WTC11 (cell line): ENCODE data around the gene TOM1L2. TPM values are rescaled to one million over a fixed set of nuclear protein-coding genes. Genes with fewer than 3 reads are reported as not detected.

ENCODE experiments used
- ATAC-seq: fragments of 200-7000 bp; cut with Tn5 transposase; 2 replicates; pipeline ENCODE4 v1.10.0; 2021; ENCODE audit warnings: mild to moderate bottlenecking, moderate library complexity
- CTCF ChIA-PET: fragments of 300-600 bp; sonication (Branson Sonifier 250); formaldehyde crosslinking; loops from one replicate; lab custom pipeline; 2021; ENCODE audit warnings: antibody characterized with exemption; lab: Charles Lee
- POLR2A ChIA-PET: fragments of 350-600 bp; sonication (Branson Sonifier 250); formaldehyde crosslinking; loops from one replicate; lab custom pipeline; 2021; ENCODE audit warnings: antibody characterized with exemption; lab: Charles Lee
- DNase-seq: peaks from one replicate; pipeline ENCODE4 v3.0.0; 2021; ENCODE audit warnings: low spot score
- H3K27ac Mint-ChIP-seq: 2 replicates; pipeline ENCODE4 v1.8.0; 2021; ENCODE audit warnings: mixed read lengths
- H3K27me3 Mint-ChIP-seq: 2 replicates; pipeline ENCODE4 v1.8.0; 2021; ENCODE audit warnings: low read depth, mild to moderate bottlenecking, moderate library complexity, mixed read lengths
- H3K36me3 Mint-ChIP-seq: 2 replicates; pipeline ENCODE4 v1.8.0; 2021; ENCODE audit warnings: mixed read lengths
- H3K4me1 Mint-ChIP-seq: 2 replicates; pipeline ENCODE4 v1.8.0; 2022; ENCODE audit warnings: mixed read lengths
- H3K4me3 Mint-ChIP-seq: 2 replicates; pipeline ENCODE4 v1.8.0; 2021; ENCODE audit warnings: mild to moderate bottlenecking, moderate library complexity, mixed read lengths
- H3K9me3 Mint-ChIP-seq: 2 replicates; pipeline ENCODE4 v1.8.0; 2021; ENCODE audit warnings: mixed read lengths
- E2F5 ChIP-seq: sonication (generic); formaldehyde crosslinking; IDR thresholded peaks from 2 replicates; pipeline ENCODE4 v1.8.1; 2022; ENCODE audit warnings: mild to moderate bottlenecking, moderate library complexity, missing genetic modification reagents
- ELF4 ChIP-seq: sonication (generic); formaldehyde crosslinking; IDR thresholded peaks from 2 replicates; pipeline ENCODE4 v1.8.1; 2022; ENCODE audit warnings: low read depth, mild to moderate bottlenecking, moderate library complexity, missing genetic modification reagents
- EMX1 ChIP-seq: fragments of 250-450 bp; sonication (Bioruptor Pico); IDR thresholded peaks from 2 replicates; pipeline ENCODE4 v1.8.0; 2021; ENCODE audit warnings: mild to moderate bottlenecking
- GABPB1 ChIP-seq: sonication (generic); formaldehyde crosslinking; IDR thresholded peaks from 2 replicates; pipeline ENCODE4 v1.8.1; 2023; ENCODE audit warnings: mild to moderate bottlenecking, missing genetic modification reagents
- HMGA2 ChIP-seq: fragments of 250-450 bp; sonication (Bioruptor Pico); IDR thresholded peaks from 2 replicates; pipeline ENCODE4 v1.4.0; 2021; ENCODE audit warnings: mild to moderate bottlenecking, moderate library complexity
- IRF1 ChIP-seq: sonication (generic); formaldehyde crosslinking; IDR thresholded peaks from 2 replicates; pipeline ENCODE4 v1.8.0; 2023; ENCODE audit warnings: missing genetic modification reagents
- RORB ChIP-seq: fragments of 250-450 bp; sonication (Bioruptor Pico); IDR thresholded peaks from 2 replicates; pipeline ENCODE4 v1.9.0; 2021; ENCODE audit warnings: mild to moderate bottlenecking
- SOX15 ChIP-seq: fragments of 250-450 bp; sonication (Bioruptor Pico); IDR thresholded peaks from 2 replicates; pipeline ENCODE4 v1.9.0; 2021; ENCODE audit warnings: mild to moderate bottlenecking
- ZNF219 ChIP-seq: sonication (generic); formaldehyde crosslinking; IDR thresholded peaks from 2 replicates; pipeline ENCODE4 v1.8.0; 2023; ENCODE audit warnings: missing genetic modification reagents, mild to moderate bottlenecking, borderline replicate concordance
- ZNF232 ChIP-seq: sonication (generic); formaldehyde crosslinking; IDR thresholded peaks from 2 replicates; pipeline ENCODE4 v1.8.0; 2022; ENCODE audit warnings: mild to moderate bottlenecking, missing genetic modification reagents
- ZNF317 ChIP-seq: sonication (generic); formaldehyde crosslinking; IDR thresholded peaks from 2 replicates; pipeline ENCODE4 v1.8.1; 2023; ENCODE audit warnings: low read depth, mild to moderate bottlenecking, moderate library complexity, missing genetic modification reagents, borderline replicate concordance
- ZNF396 ChIP-seq: fragments of 250-450 bp; sonication (Bioruptor Pico); IDR thresholded peaks from 2 replicates; pipeline ENCODE4 v1.8.0; 2021; ENCODE audit warnings: mild to moderate bottlenecking, moderate library complexity, borderline replicate concordance
- total RNA-seq: library from RNA; stranded (reverse); gene quantifications from 3 replicates; pipeline ENCODE4 v1.2.3, GENCODE V29; 2021
- TF ChIP-seq, protein P1 (sequence below): sonication (generic); formaldehyde crosslinking; IDR thresholded peaks from 2 replicates; pipeline ENCODE4 v1.8.0; 2022; ENCODE audit warnings: mild to moderate bottlenecking, missing genetic modification reagents
- TF ChIP-seq, protein P2 (sequence below): sonication (generic); formaldehyde crosslinking; IDR thresholded peaks from 2 replicates; pipeline ENCODE4 v1.8.1; 2022; ENCODE audit warnings: low read depth, missing genetic modification reagents, borderline replicate concordance
- TF ChIP-seq, protein P3 (sequence below): fragments of 250-450 bp; sonication (Bioruptor Pico); IDR thresholded peaks from 2 replicates; pipeline ENCODE4 v1.9.0; 2021; ENCODE audit warnings: moderate library complexity, mild to moderate bottlenecking, inconsistent platforms, borderline replicate concordance
- TF ChIP-seq, protein P4 (sequence below): fragments of 250-450 bp; sonication (Bioruptor Pico); IDR thresholded peaks from 2 replicates; pipeline ENCODE4 v1.9.0; 2021; ENCODE audit warnings: mild to moderate bottlenecking

TOM1L2 gene
- total RNA-seq, 1 experiment from 2014 or later, result 6.4 TPM

DNA sequence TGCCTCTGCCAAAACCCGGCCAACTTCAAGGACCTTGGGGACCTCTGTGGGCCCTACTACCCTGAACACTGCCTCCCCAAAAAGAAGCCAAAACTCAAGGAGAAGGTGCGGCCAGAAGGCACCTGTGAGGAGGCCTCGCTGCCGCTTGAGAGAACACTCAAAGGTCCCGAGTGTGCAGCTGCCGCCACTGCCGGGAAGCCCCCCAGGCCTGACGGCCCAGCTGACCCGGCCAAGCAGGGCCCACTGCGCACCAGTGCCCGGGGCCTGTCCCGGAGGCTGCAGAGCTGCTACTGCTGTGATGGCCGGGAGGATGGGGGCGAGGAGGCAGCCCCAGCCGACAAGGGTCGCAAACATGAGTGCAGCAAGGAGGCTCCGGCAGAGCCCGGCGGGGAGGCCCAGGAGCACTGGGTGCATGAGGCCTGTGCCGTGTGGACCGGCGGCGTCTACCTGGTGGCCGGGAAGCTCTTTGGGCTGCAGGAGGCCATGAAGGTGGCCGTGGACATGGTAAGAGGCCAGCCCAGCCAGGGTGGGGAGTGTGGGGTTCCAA lies 174.1 kb downstream of the TOM1L2 start (continued):
- TF ChIP-seq E2F5 (CRISPR knock-in tag) (no peak), ZNF317 (CRISPR knock-in tag) (no peak), ZNF219 (CRISPR knock-in tag) (no peak), IRF1 (no peak)

DNA sequence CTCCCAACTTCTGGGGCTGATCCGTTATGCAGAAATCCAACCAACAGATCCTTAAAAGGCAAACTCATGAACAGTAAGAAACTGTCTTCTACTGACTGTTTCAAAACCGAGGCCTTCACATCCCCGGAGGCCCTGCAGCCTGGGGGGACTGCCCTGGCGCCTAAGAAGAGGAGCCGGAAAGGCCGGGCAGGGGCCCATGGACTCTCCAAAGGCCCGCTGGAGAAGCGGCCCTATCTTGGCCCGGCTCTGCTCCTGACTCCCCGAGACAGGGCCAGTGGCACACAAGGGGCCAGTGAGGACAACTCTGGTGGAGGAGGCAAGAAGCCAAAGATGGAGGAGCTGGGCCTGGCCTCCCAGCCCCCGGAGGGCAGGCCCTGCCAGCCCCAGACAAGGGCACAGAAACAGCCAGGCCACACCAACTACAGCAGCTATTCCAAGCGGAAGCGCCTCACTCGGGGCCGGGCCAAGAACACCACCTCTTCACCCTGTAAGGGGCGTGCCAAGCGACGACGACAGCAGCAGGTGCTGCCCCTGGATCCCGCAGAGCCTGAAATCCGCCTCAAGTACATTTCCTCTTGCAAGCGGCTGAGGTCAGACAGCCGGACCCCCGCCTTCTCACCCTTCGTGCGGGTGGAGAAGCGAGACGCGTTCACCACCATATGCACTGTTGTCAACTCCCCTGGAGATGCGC lies 174.9 kb downstream of the TOM1L2 start:
- H3K27me3 Mint-ChIP-seq, result peaks cover 17% of the 10 kb centered on the region
- H3K4me3 Mint-ChIP-seq, result no peak overlapping the region
- POLR2A ChIA-PET, result interaction anchor here (0.6 kb wide), 2 partner anchors 301 to 467 kb away, joined by 3 to 4 read pairs; partner anchors contain the start of gene RASD1
- TF ChIP-seq, protein P1, sequence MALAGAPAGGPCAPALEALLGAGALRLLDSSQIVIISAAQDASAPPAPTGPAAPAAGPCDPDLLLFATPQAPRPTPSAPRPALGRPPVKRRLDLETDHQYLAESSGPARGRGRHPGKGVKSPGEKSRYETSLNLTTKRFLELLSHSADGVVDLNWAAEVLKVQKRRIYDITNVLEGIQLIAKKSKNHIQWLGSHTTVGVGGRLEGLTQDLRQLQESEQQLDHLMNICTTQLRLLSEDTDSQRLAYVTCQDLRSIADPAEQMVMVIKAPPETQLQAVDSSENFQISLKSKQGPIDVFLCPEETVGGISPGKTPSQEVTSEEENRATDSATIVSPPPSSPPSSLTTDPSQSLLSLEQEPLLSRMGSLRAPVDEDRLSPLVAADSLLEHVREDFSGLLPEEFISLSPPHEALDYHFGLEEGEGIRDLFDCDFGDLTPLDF (CRISPR knock-in tag), result no peak
- H3K36me3 Mint-ChIP-seq, result no peaks in the 10 kb centered on the region
- no peaks in the 10 kb centered on the region for H3K9me3 Mint-ChIP-seq
- ATAC-seq (no peak), DNase-seq (no peak)
- no peak overlapping the region for H3K27ac Mint-ChIP-seq
- CTCF ChIA-PET, result interaction anchor here (0.8 to 1.6 kb wide), 2 partner anchors 13 to 15 kb away, joined by 3 to 4 read pairs; no protein-coding TSS in a partner anchor
- H3K4me1 Mint-ChIP-seq, result peaks cover 28% of the 10 kb centered on the region

GRCh38 chr17:17796787-17797061 lies 175.5 kb downstream of the TOM1L2 start:
- ATAC-seq, result no peak
- DNase-seq, result no peak
- no peak overlapping the region for H3K27ac Mint-ChIP-seq
- POLR2A ChIA-PET, result interaction anchor here (0.6 kb wide), 1 partner anchor 466 kb away, joined by 4 read pairs; no protein-coding TSS in a partner anchor
- TF ChIP-seq SOX15 (CRISPR knock-in tag), result no peak
- no peak for TF ChIP-seq ZNF219 (CRISPR knock-in tag)
- no peak for TF ChIP-seq GABPB1
- TF ChIP-seq ZNF396 (CRISPR knock-in tag), result no peak
- no peak for TF ChIP-seq HMGA2
- no peak for TF ChIP-seq EMX1 (CRISPR knock-in tag)
- TF ChIP-seq, protein P2, sequence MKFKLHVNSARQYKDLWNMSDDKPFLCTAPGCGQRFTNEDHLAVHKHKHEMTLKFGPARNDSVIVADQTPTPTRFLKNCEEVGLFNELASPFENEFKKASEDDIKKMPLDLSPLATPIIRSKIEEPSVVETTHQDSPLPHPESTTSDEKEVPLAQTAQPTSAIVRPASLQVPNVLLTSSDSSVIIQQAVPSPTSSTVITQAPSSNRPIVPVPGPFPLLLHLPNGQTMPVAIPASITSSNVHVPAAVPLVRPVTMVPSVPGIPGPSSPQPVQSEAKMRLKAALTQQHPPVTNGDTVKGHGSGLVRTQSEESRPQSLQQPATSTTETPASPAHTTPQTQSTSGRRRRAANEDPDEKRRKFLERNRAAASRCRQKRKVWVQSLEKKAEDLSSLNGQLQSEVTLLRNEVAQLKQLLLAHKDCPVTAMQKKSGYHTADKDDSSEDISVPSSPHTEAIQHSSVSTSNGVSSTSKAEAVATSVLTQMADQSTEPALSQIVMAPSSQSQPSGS (CRISPR knock-in tag), result no peak
- no peak for TF ChIP-seq ELF4 (CRISPR knock-in tag)
- no peak for TF ChIP-seq ZNF232 (CRISPR knock-in tag)
- TF ChIP-seq, protein P3, sequence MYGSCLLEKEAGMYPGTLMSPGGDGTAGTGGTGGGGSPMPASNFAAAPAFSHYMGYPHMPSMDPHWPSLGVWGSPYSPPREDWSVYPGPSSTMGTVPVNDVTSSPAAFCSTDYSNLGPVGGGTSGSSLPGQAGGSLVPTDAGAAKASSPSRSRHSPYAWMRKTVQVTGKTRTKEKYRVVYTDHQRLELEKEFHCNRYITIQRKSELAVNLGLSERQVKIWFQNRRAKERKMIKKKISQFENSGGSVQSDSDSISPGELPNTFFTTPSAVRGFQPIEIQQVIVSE (CRISPR knock-in tag), result no peak
- TF ChIP-seq E2F5 (CRISPR knock-in tag), result no peak
- TF ChIP-seq RORB (CRISPR knock-in tag), result no peak
- TF ChIP-seq, protein P4, sequence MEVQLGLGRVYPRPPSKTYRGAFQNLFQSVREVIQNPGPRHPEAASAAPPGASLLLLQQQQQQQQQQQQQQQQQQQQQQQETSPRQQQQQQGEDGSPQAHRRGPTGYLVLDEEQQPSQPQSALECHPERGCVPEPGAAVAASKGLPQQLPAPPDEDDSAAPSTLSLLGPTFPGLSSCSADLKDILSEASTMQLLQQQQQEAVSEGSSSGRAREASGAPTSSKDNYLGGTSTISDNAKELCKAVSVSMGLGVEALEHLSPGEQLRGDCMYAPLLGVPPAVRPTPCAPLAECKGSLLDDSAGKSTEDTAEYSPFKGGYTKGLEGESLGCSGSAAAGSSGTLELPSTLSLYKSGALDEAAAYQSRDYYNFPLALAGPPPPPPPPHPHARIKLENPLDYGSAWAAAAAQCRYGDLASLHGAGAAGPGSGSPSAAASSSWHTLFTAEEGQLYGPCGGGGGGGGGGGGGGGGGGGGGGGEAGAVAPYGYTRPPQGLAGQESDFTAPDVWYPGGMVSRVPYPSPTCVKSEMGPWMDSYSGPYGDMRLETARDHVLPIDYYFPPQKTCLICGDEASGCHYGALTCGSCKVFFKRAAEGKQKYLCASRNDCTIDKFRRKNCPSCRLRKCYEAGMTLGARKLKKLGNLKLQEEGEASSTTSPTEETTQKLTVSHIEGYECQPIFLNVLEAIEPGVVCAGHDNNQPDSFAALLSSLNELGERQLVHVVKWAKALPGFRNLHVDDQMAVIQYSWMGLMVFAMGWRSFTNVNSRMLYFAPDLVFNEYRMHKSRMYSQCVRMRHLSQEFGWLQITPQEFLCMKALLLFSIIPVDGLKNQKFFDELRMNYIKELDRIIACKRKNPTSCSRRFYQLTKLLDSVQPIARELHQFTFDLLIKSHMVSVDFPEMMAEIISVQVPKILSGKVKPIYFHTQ, result no peak
- no peaks in the 10 kb centered on the region for H3K9me3 Mint-ChIP-seq
- CTCF ChIA-PET, result interaction anchor here (0.8 to 1.6 kb wide), 2 partner anchors 13 to 16 kb away, joined by 3 to 4 read pairs; no protein-coding TSS in a partner anchor
- peaks cover 33% of the 10 kb centered on the region for H3K4me1 Mint-ChIP-seq
- H3K36me3 Mint-ChIP-seq, result no peaks in the 10 kb centered on the region
- peaks cover 22% of the 10 kb centered on the region for H3K27me3 Mint-ChIP-seq
- H3K4me3 Mint-ChIP-seq, result no peak overlapping the region
